ENCODE measurements around the gene STXBP6.
"Not testable (repeated sequence)": the region's sequence is repeated elsewhere in the genome, so short reads cannot be mapped to it uniquely, and the experiment has no call there.

Gene STXBP6

DNA sequence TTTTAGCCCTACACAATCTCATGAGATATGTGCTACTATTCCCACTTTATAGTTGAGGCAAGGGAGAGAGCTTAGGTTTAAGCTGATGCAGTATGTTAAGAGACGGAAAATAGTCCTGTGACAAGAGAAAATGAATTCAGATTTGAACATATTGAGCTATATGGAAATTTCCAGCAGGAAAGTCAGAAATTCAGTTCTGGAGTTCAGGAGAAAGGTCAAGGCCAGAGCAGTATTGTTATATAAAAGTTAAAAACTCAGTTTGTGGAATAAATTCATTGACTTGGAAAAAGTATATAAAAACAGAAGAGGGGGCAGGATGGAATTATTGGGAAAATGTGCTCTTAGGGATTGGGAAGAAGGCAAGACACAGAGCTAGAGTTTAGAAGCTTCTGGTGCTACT lies 248.9 kb downstream of the STXBP6 start:
- DNase-seq (ENCODE audit: low spot score), result no peak

DNA sequence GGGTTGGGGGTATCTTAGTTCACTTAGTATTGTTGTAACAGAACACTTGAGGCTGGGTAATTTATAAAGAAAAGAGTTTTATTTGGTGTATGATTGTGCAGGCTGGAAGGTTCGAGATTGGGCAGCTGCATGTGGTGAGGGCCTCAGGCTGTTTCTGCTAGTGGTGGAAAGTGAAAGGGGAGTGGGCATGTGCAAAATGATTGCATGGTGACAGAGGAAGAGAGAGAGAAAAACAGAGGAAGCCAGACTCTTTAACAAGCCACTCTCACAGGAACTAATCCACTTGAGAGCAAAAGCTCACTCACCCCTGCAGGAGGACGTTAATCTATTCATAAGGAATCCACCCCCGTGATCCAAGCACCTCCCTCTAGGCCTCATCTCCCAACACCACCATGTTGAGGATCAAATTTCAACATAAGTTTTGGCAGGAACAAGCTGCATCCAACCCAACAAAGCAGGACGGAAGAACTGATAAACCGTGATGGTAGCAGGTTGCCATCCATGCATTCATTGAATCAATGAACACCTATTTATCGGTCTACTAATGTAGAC lies 251.0 kb downstream of the STXBP6 start:
- no peak for DNase-seq (ENCODE audit: low spot score)

DNA sequence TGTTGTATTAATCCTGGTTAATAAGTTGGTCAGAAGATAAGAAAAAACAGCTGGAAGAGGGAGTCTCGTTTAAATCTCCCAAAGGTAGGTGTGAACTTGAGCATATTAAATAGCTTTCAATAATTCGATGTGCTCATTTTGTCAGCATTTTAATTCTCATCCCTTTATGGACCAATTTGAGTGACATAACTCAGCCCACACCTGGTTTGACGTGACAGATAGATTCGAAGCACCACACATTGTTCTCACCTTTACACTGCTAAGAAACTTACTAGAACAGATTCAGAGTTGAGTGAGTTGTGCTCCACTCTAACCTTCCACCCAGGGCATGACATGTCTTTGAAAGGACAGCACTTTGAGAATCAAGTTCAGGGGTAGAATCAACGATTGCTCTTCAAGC lies 254.5 kb downstream of the STXBP6 start:
- DNase-seq (ENCODE audit: low spot score), result no peak

DNA sequence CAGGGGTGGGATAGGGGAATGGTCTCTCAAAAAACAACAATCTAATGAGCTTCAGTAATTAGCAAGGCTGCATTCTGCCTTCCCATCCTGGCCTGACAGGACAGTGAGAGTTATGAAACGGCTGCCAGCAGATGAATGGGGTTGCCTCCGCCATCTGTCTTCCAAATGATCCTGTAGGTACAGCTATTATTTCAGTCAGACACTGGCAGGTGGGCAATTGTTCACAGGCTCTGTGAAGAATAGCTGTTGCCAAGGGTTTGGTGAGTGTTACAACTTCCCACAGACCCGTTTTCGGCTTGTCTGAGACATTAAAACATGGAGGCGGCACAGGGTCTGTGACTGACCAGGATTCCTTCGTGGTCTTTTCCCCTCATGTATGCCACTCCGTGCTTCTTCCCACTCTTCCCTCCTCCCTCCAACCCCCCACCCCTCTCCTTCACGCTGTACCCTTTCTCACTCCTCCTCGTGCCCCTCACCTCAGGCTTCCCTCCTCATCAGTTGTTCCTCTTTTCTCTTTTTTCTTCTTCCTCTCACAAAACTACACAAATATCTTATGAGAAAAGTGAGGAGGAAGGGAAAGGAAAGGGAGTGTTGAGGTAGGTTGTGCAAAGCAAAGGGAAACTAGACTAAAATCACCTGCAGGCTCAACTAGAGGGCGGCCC lies 255.2 kb downstream of the STXBP6 start:
- DNase-seq (ENCODE audit: low spot score), result no peak

DNA sequence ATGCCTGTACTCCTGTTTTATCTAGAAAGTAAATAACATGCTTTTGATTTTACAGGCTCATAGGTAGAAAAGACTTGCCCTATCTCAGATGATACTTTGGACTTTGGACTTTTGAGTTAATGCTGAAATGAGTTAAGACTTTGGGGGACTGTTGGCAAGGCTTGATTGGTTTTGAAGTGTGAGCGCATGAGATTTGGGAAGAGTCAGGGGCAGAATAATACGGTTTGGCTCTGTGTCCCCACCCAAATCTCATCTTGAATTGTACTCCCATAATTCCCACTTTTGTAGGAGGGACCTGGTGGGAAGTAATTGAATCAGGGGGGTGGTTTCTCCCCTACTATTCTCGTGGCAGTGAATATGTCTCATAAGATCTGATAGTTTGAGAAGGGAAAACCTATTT lies 259.8 kb downstream of the STXBP6 start:
- no peak for DNase-seq (ENCODE audit: low spot score)

DNA sequence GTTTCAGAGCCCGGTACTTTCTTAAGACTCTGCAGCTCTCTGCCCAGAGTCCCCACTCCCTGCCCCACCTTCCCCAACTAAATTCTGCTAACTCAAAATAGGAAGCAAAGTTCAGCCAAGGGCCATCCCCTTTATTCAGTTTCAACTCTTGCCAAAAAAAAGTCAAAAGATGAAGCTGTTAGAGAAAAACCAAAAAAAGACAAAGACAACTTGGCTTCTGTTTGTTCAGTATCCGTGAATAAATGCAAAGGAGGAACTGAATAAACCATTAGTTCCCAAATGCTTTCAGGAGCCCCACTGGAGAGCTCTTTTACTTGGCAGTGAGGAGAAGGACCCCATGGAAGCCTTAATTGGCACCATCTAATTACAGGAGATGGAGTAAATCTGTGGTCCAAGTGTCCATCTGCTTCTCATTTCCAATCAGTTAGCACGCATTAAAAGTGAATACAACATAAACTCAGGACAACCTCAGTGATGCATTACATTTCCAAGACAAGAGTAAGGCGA lies 260.5 kb downstream of the STXBP6 start:
- peak; percentile 40 for DNase-seq (ENCODE audit: low spot score)

DNA sequence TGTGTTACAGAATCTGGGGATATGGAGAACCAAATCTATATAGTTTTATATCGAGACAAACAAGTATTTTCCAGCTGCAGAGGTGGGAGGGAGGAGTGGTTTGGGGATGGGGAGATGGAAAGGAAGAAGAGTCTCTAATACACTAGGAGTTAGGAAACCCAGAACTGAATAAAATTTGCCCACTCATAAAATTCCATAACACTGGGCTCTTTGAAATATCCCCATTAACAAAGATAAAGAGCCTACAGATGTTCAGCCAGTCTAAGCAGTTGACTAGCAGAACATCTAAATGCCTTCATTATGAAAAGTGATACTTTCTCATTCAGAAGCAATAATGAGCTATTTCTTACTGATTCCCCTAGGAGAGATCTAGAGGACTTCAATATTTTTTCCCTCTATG lies 264.2 kb downstream of the STXBP6 start:
- peak; percentile 47 for DNase-seq (ENCODE audit: low spot score)

DNA sequence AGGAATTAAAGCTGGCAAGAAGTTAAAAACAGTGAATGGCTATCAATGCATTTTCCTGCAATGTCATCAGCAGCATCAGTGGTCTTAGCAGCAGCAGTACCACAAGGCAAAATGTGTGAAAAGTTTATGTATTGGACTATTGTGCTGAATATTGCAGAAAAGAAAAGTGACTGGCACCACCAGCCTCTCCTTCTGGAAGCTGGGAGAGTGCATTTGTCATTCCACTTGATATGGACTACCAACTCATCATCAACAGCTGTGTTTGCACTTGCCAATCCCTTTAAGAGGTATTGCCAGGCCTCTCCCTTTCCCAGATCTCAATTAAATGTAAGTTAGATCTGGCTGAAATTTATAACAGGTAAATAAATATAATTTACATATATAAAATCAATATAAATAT lies 265.0 kb downstream of the STXBP6 start:
- peak; percentile 84 for DNase-seq (ENCODE audit: low spot score)

DNA sequence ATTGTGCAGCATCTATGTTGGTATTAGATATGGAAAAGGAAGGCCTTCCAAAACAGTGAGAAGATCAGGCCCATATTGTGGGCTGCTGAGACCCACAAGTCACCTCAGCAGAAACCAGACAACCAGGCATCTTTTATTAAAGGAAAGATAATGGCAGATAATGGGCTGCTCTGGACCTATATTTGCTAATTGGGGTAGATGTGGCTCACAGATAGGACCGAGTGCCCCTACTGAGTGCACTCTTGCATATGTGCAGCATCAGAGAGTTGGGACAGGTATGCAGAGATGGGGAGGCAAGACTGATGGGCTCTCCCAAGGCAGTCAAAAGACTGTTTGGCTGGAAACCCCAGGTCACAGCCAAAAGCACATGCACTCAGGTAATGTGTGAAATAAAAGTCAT lies 266.2 kb downstream of the STXBP6 start:
- no peak for DNase-seq (ENCODE audit: low spot score)

DNA sequence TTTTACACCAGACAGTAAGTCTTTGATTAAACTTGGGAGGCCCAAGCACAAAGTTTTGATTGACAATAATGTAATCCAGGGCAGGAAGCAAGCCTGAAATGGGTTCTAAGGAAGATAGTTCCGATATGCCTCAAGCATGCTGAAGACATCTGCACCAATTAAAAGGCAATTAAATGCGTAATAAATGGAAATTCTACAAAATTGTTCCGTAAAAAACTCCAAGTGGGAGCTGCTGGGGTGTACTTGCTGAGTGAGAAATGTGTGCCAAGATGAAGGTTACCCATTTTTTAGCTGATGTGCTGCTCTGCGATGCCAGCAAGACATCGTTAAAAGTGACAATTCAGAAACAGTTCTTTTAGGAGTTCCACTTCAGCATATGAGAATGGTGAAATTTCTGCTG lies 269.7 kb downstream of the STXBP6 start:
- DNase-seq (ENCODE audit: low spot score), result no peak

DNA sequence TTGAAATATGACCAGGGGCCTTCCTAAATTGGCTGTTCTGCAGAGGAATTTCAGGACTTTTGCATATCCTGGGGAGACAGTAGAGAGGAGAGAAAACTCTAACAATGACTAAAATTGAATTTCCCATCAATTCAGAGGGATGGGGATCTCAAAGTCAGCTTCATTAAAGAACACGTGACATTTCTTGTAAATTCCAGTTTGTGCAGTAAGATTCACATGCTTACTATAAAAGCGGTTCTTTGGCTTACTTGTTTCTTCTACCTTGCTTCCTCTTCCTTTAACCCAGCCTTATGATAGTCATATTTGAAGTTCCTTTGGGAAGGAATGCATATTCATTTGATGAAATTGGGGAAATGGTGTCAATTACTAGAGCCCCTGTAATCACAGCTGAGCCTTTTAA lies 272.3 kb downstream of the STXBP6 start:
- no peak for DNase-seq (ENCODE audit: low spot score)

DNA sequence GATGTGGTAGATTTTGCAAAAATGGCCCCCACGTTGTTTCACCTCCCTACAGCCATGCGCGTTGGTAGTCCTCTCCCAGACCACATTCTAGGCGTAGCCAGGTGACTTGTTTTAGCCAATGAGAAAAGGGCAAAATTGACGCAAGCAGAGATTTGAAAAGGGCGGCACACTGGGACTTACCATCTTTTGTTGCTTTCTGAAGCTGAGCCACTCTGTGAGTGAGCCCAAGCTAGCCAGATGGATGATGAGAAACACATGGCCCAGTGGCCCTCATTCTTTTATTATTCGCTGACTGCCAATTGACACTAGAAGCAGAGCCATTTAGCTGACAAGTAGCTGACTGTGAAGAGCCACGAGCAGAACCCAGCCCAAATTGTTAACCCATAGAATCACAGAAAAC lies 274.0 kb downstream of the STXBP6 start:
- no peak for DNase-seq (ENCODE audit: low spot score)

DNA sequence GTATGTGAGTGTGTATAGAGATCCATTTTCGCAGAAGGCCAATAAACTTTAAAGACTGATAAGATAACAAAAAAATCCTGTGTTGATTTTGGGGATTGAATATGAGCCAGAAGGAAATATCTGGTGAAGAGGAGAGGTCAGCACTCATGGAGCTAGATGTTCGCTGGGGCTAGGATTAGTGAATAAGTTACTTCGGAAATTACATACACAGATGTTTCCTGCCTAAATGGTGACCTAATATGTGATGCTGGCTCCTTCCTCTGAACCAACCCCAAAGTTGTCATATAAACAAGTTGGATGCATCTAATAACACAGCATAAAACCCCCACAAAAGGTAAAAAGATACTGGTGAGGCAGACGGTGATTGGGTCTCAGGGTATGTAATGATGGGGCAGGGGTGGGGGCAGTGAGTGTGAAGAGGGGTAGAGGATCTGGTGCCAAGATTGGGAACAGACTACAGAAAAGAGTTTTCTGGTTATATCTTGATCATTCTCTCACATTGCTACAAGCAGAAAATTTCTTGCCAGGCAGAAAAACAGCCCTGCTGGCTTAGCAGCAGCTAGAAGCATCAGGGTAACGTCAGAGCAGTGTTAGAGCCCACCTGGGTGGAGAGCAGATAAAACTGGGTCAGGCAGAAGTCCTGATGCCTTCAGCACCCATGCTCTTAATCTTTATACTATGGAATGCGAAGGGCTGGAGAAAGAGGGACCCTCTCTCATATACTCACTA lies 275.6 kb downstream of the STXBP6 start:
- DNase-seq (ENCODE audit: low spot score), result no peak

DNA sequence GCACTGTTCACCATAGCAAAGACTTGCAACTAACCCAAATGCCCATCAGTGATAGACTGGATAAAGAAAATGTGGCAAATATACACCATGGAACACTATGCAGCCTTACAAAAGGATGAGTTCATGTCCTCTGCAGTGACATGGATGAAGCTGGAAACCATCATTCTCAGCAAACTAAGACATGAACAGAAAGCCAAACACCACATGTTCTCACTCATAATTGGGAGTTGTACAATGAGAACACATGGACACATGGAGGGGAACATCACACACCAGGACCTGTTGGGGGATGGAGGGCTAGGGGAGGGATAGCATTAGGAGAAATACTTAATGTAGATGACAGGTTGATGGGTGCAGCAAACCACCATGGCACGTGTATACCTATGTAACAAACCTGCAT lies 276.4 kb downstream of the STXBP6 start:
- DNase-seq (ENCODE audit: low spot score), result not testable (repeated sequence)

DNA sequence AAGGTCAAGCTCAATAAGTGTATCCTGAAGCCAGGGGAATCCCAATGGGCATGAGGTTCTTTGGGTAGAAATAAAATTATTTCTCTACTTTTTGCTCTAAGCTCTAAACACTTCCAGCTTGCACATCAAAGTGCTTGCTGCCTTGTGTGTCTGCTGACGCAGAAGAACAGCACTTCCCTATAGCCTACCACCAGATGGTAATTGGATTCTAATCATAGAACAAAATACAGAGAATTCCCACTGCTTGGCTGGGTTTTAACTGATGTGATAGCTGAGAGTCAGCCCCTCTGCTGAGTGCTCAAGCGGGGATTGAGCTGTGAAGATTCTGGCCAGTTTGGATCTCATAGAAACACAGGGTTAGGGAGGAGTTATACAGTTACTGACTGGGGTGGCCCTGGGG lies 283.5 kb downstream of the STXBP6 start:
- no peak for DNase-seq (ENCODE audit: low spot score)

DNA sequence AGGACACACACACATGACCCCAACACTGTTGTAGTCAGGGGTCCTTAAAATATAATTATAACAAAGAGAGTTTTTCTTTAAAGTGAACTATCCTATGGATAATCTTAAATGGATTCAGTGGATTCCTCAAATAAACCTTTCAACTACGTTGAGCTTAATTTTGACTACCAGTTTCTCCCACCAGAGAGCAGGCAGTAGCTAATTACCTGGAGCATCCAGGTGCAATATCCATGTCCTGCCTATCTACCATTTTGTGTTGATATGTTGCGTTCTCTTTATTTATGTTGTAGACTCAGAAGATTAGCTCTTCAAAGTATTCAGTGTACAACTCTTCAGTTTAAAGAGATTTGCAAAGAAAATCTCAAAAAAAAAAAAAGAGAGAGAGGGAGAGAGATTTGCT lies 288.8 kb downstream of the STXBP6 start:
- no peak for DNase-seq (ENCODE audit: low spot score)
